Right hindlimb (tissue), 1 donor: ENCODE data around the gene NDRG2.

Experiments used
- DNase-seq: peaks from one replicate; pipeline ENCODE4 v3.0.0-alpha.2; 2018

Gene NDRG2

GRCh38 chr14:21024585-21025370 is at the start of gene NDRG2:
Gene NDRG2, minus strand, starts transcription at chr14:21025061. Its CDS starts 1,746 bp downstream, at chr14:21023315.
- peak; percentile 87 for DNase-seq

GRCh38 chr14:21073921-21074320 is 49.1 kb upstream of the NDRG2 start:
- no peak for DNase-seq

GRCh38 chr14:21072781-21073339 is 48.0 kb upstream of the NDRG2 start:
- no peak for DNase-seq

GRCh38 chr14:21072031-21072473 is 47.2 kb upstream of the NDRG2 start:
- DNase-seq: peak; percentile 56

GRCh38 chr14:21071225-21072030 is 46.6 kb upstream of the NDRG2 start:
- peak; percentile 97 for DNase-seq

- peak; percentile 79 for DNase-seq
Measured at GRCh38 chr14:21070610-21071224, 45.9 kb upstream of the NDRG2 start.

- peak; percentile 88 for DNase-seq
Measured at GRCh38 chr14:21070083-21070609, 45.3 kb upstream of the NDRG2 start, which contains the start of gene ARHGEF40. Gene ARHGEF40, plus strand, starts transcription at chr14:21070304. Its CDS starts 93 bp downstream, at chr14:21070397.

GRCh38 chr14:21069388-21070082 is 44.7 kb upstream of the NDRG2 start:
- peak; percentile 89 for DNase-seq

- peak; percentile 81 for DNase-seq
Measured at GRCh38 chr14:21068521-21069387, 43.9 kb upstream of the NDRG2 start.

GRCh38 chr14:21066882-21067502 is 42.1 kb upstream of the NDRG2 start:
- no peak for DNase-seq

GRCh38 chr14:21063479-21063878 is 38.6 kb upstream of the NDRG2 start:
- no peak for DNase-seq

GRCh38 chr14:21061347-21061668 is 36.4 kb upstream of the NDRG2 start:
- DNase-seq: no peak

- DNase-seq: no peak
Measured at GRCh38 chr14:21060614-21061346, 35.9 kb upstream of the NDRG2 start.

- no peak for DNase-seq
Measured at GRCh38 chr14:21059842-21060613, 35.2 kb upstream of the NDRG2 start.

GRCh38 chr14:21058903-21059302 is 34.0 kb upstream of the NDRG2 start:
- no peak for DNase-seq

- no peak for DNase-seq
Measured at GRCh38 chr14:21057803-21058675, 33.2 kb upstream of the NDRG2 start, which contains the start of gene RNASE8. Gene RNASE8, plus strand, starts transcription at chr14:21057822. Its CDS starts 71 bp downstream, at chr14:21057893.

GRCh38 chr14:21056520-21057163 is 31.8 kb upstream of the NDRG2 start:
- peak; percentile 50 for DNase-seq
